BLaER1 (cell line): ENCODE results near the gene TNNI3K.

Source experiments
- H3K27ac ChIP-seq: shearing (Covaris generic); formaldehyde crosslinking; 2 replicates; pipeline ENCODE4 v1.8.1; 2022
- H3K27me3 ChIP-seq: shearing (Covaris generic); formaldehyde crosslinking; 2 replicates; pipeline ENCODE4 v1.8.1; 2022
- H3K36me3 ChIP-seq: shearing (Covaris generic); formaldehyde crosslinking; 2 replicates; pipeline ENCODE4 v1.8.1; 2022
- H3K4me1 ChIP-seq: shearing (Covaris generic); formaldehyde crosslinking; 2 replicates; pipeline ENCODE4 v1.8.1; 2022
- H3K4me2 ChIP-seq: shearing (Covaris generic); formaldehyde crosslinking; 2 replicates; pipeline ENCODE4 v1.8.1; 2022
- H3K4me3 ChIP-seq: shearing (Covaris generic); formaldehyde crosslinking; 2 replicates; pipeline ENCODE4 v1.8.1; 2022
- H3K9ac ChIP-seq: shearing (Covaris generic); formaldehyde crosslinking; 2 replicates; pipeline ENCODE4 v1.8.1; 2022
- H3K9me3 ChIP-seq: shearing (Covaris generic); formaldehyde crosslinking; 2 replicates; pipeline ENCODE4 v1.8.1; 2022
- H4K20me1 ChIP-seq: shearing (Covaris generic); formaldehyde crosslinking; 2 replicates; pipeline ENCODE4 v1.8.1; 2022
- Cebpa-rat ChIP-seq: shearing (Covaris generic); IDR thresholded peaks from 2 replicates; pipeline ENCODE4 v1.8.1; 2022

The TNNI3K gene

DNA sequence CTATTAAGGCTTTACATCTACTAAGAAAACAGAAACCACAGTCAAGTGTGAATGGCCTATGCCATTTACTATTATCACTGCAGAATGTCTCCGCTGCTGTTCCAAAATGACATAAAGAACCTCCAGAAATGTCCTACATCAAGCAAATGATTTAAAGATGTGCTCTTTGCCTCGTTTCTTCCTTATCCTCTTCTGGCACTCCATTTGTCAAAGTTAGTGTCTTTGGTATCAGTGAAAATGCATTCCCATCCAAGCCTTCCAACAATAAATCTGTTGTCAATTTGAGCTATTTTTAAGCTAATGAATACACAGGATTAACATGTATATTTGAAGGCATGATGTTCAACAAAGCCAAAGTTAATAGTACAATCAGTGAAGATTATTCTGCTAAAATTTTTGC, 171.6 kb downstream of the TNNI3K start:
- no peak overlapping the region for H3K9ac ChIP-seq
- H3K9me3 ChIP-seq: no peaks in the 10 kb centered on the region
- no peak overlapping the region for H3K4me3 ChIP-seq
- H3K27ac ChIP-seq: no peak overlapping the region
- no peak overlapping the region for H3K4me2 ChIP-seq
- no peaks in the 10 kb centered on the region for H3K27me3 ChIP-seq
- H3K4me1 ChIP-seq: no peaks in the 10 kb centered on the region
- no peaks in the 10 kb centered on the region for H3K36me3 ChIP-seq
- no peak for TF ChIP-seq Cebpa-rat
- H4K20me1 ChIP-seq: no peaks in the 10 kb centered on the region

DNA sequence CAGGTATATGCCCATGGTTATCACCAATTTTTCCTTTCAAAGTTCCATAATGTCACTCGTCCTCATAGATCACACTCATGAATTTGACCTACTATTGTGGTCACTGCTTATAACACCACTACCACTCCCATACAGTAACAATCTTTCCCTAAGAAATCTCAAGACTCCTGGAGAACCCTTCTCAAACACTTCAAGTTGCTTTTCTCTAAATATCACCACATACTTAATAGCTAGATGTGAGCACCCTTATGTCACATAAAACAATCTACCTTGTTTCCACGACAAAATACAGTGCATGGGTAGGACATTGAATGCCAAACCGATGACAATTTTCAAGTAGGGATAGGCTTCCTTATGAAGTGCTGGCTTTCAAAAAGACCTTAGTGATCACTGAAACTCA, 172.7 kb downstream of the TNNI3K start:
- Histone ChIP-seq H3K4me3 (no peak overlapping the region), H3K36me3 (no peaks in the 10 kb centered on the region), H3K4me1 (no peaks in the 10 kb centered on the region), H4K20me1 (no peaks in the 10 kb centered on the region), H3K9ac (no peak overlapping the region), H3K27ac (no peak overlapping the region), H3K27me3 (no peaks in the 10 kb centered on the region), H3K9me3 (no peaks in the 10 kb centered on the region), H3K4me2 (no peak overlapping the region)
- TF ChIP-seq Cebpa-rat: no peak

DNA sequence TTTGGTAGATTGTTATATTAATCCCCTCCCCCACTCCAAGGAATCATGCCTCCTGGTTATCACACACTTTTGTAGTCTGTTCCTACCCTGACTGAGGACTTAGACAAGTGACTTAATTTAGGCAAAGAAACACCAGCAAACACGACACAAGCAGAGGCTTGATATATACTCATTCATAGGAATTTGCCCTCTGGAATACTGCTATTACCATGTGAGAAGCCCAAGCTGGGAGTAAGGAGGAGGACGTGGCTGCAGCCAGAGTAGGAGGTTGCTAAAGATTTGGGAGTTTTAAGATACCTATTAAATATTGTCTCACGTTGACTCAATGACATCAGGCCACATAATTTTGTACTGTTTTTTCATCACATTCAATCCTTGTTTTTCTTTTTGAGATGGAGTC, 177.1 kb downstream of the TNNI3K start:
- Histone ChIP-seq H3K9me3 (no peaks in the 10 kb centered on the region), H3K36me3 (no peaks in the 10 kb centered on the region), H3K4me3 (no peak overlapping the region), H3K4me2 (no peak overlapping the region), H3K4me1 (no peaks in the 10 kb centered on the region), H4K20me1 (no peaks in the 10 kb centered on the region), H3K9ac (no peak overlapping the region), H3K27ac (no peak overlapping the region), H3K27me3 (no peaks in the 10 kb centered on the region)
- no peak for TF ChIP-seq Cebpa-rat

DNA sequence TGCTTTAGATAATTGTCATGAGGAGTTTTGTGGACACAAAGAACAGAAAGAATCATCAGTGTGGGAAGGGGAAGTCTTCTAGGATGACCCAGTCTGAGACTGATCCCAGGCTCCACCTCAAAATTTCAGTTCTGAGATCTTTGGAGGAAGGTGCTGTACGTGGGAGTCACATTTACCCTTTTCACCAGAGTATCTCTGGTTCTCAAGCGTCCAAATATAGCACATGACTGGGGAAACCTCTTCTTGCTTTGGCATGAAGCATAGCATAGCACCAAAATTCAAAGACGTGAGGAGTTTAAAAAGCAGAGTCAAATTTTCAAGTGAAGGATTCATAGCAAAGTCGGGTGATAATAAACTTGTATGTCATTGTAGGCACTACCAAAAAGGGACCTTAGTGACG, 180.7 kb downstream of the TNNI3K start:
- H3K4me1 ChIP-seq: no peaks in the 10 kb centered on the region
- H3K9ac ChIP-seq: no peak overlapping the region
- H3K36me3 ChIP-seq: no peaks in the 10 kb centered on the region
- H3K27ac ChIP-seq: no peak overlapping the region
- H4K20me1 ChIP-seq: no peaks in the 10 kb centered on the region
- TF ChIP-seq Cebpa-rat: no peak
- no peak overlapping the region for H3K4me2 ChIP-seq
- H3K27me3 ChIP-seq: no peaks in the 10 kb centered on the region
- H3K9me3 ChIP-seq: no peaks in the 10 kb centered on the region
- H3K4me3 ChIP-seq: no peak overlapping the region

DNA sequence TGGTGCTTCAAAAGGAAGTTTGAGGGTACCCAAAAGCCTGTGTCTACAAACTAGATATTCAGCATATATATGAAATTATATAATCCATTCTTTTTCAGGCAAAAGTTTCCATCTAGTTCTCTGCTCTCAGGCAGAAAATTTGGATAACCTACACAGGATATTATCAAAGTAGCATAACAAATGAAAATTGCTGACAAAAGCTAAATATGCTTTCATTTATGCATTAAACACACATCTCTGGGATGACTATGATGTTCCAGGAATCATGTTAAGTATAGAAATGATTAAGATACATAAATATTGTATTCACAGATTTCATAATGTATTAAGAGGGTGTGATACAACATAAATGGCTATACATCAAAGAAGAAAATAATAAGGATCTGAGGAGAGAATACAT, 184.4 kb downstream of the TNNI3K start:
- no peaks in the 10 kb centered on the region for H4K20me1 ChIP-seq
- no peak overlapping the region for H3K4me3 ChIP-seq
- TF ChIP-seq Cebpa-rat: no peak
- no peaks in the 10 kb centered on the region for H3K4me1 ChIP-seq
- no peak overlapping the region for H3K4me2 ChIP-seq
- no peak overlapping the region for H3K27ac ChIP-seq
- H3K9me3 ChIP-seq: no peaks in the 10 kb centered on the region
- H3K36me3 ChIP-seq: no peaks in the 10 kb centered on the region
- H3K9ac ChIP-seq: no peak overlapping the region
- no peaks in the 10 kb centered on the region for H3K27me3 ChIP-seq

DNA sequence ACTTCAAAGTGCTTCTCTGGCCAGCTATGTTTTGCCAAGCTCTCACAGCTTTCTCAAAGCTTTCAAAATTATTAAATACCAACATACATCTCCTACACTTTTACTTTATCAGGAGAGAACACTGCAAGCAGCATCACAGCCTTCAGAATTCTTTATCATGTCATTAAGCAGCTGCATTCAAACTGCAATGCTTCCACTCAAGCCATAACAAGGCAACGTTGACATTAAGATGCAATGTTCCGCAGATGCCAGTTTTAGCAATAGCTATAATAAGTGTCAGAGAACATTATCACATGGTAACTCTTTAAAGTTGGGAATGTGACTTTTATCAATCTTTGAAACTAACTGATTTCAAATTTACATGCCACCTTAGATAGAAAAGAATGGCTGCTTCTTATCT, 185.3 kb downstream of the TNNI3K start:
- H4K20me1 ChIP-seq: no peaks in the 10 kb centered on the region
- H3K27me3 ChIP-seq: no peaks in the 10 kb centered on the region
- H3K36me3 ChIP-seq: no peaks in the 10 kb centered on the region
- H3K4me2 ChIP-seq: no peak overlapping the region
- no peaks in the 10 kb centered on the region for H3K4me1 ChIP-seq
- no peak overlapping the region for H3K27ac ChIP-seq
- H3K4me3 ChIP-seq: no peak overlapping the region
- H3K9ac ChIP-seq: no peak overlapping the region
- TF ChIP-seq Cebpa-rat: no peak
- no peaks in the 10 kb centered on the region for H3K9me3 ChIP-seq

DNA sequence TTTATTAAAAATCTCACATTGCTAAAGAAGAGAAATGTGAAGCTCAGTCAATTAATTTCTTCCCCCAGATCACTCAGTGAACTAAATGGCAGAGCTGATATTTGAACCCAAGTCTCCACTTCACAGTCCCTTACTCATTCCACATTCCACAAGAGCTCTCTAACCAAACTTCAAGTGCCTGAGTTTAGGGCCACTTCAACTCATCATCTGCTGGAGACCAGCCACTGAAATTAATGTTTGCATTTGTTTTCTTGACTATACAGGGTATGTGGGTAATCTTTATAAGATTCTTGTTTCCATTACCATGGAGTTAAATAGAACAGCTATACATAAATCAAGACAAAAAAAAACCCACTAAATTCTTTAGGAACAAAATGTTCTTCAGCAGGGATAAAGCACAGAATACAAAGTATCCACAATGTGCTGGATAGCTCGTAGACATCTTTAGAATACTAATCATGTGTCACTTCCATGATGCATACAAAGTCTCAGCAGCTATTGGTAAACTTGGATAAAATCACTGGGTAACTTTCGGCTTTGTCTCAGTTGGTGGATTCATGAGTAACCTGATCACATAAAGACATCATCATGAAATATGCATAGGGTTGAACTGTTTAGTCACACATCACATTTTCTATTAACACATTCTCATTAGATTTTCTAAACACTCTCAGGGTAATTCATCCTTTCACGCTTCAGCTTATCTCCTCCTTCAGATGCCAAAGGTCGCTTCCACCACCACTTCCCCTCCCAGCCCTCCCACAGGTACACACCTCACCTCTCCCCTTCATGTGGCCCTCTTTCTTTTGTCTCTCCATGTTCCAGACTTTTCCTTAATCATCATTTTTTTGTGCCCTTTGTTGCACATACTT, 187.5 kb downstream of the TNNI3K start:
- Histone ChIP-seq H3K4me3 (no peak overlapping the region), H4K20me1 (no peaks in the 10 kb centered on the region), H3K4me2 (no peak overlapping the region), H3K36me3 (no peaks in the 10 kb centered on the region), H3K9ac (no peak overlapping the region), H3K4me1 (no peaks in the 10 kb centered on the region), H3K9me3 (no peaks in the 10 kb centered on the region), H3K27me3 (no peaks in the 10 kb centered on the region), H3K27ac (no peak overlapping the region)
- TF ChIP-seq Cebpa-rat: no peak

DNA sequence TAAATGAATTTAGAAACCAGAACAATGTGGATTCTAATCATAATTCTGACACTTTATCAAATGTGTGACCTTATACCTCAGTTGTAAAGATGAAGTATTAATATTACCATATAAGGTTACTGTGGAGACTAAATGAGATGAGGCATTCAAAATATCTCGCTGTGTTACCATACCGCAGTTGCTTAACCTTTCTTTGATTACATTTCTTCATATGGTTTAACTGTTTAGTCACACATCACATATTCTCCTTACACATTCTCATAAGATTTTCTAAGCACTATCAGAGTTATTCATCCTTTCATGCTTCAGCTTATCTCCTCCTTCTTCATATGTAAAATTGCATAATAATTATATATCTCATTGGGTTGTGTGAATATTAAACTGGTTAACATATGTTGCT, 188.3 kb downstream of the TNNI3K start:
- H3K27me3 ChIP-seq: no peaks in the 10 kb centered on the region
- H3K4me3 ChIP-seq: no peak overlapping the region
- H3K9ac ChIP-seq: no peak overlapping the region
- no peak for TF ChIP-seq Cebpa-rat
- H3K9me3 ChIP-seq: no peaks in the 10 kb centered on the region
- H3K4me1 ChIP-seq: no peaks in the 10 kb centered on the region
- H3K27ac ChIP-seq: no peak overlapping the region
- H3K36me3 ChIP-seq: no peaks in the 10 kb centered on the region
- H3K4me2 ChIP-seq: no peak overlapping the region
- H4K20me1 ChIP-seq: no peaks in the 10 kb centered on the region

DNA sequence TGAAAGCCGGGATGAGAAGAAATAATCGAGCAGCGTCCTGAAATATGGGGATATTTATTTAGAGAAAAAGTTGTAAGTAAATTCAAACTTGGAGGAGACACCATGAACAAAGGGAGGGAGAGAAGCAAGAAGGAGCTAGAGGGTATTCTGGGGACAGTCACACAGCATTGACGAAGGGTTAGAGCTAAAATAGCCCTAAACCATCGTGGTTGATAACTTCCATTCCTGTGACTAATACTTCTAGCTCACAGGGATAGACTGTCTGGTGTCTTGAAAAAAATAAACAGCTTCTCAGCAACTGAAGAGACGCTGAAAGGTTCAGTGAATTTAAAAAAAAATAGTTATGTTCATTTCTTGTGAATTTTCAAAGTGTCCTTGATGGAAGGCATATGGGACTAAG, 190.5 kb downstream of the TNNI3K start:
- Histone ChIP-seq H4K20me1 (no peaks in the 10 kb centered on the region), H3K4me2 (no peak overlapping the region), H3K9ac (no peak overlapping the region), H3K4me3 (no peak overlapping the region), H3K27me3 (no peaks in the 10 kb centered on the region), H3K4me1 (no peaks in the 10 kb centered on the region), H3K36me3 (no peaks in the 10 kb centered on the region), H3K9me3 (no peaks in the 10 kb centered on the region), H3K27ac (no peak overlapping the region)
- TF ChIP-seq Cebpa-rat: no peak

DNA sequence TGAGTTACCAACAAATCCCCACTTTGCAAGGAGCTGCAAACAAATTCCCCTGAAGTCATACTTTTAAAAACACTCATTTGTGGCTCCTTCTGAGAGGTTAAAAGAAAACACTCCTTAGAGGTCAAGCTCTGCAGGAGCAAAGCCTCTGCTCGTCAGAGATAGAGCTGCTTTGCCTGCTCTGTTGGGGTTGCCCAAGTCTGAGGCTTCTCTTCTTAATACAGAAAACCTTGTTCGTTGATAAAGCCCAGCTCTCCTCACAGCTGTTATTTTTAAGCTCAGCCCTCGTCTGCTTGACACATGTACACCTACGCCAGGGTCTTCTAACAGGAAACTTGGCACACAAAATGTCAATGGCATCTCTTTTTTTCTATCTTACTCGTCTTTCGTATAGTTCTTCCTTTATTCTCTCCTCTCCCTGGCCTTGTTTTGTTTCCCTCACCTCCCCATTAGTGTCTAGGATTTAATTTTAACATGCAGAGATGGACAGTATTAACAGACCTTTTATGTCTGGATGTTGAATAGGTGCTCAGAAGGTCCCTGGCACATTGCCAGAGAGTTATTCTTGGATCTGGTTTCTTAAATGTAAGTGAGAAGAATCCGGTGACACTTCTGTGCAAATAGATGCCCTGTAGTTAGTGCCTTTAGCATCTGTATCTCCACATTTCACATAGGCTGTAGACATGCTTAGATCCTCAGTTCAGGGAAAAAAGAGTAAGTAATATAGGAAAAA, 191.2 kb downstream of the TNNI3K start:
- Histone ChIP-seq H3K4me3 (no peak overlapping the region), H3K27me3 (no peaks in the 10 kb centered on the region), H3K27ac (no peak overlapping the region), H3K4me2 (no peak overlapping the region), H4K20me1 (no peaks in the 10 kb centered on the region), H3K36me3 (no peaks in the 10 kb centered on the region), H3K9ac (no peak overlapping the region), H3K4me1 (no peaks in the 10 kb centered on the region), H3K9me3 (no peaks in the 10 kb centered on the region)
- no peak for TF ChIP-seq Cebpa-rat
